Activated CD4-positive, CD25-positive, alpha-beta regulatory T cell treated with anti-CD3 and anti-CD28 coated beads, Interleukin-2, amount 50 U/mL, for 24 hours (primary cell): ENCODE results near the gene CCN2.
A peak's percentile ranks its signal among the peaks of the same experiment; 100 is the strongest.

ENCODE experiments used
- ATAC-seq, 2 donors: fragments of 150-1000 bp; cut with Tn5 transposase; one replicate each; pipeline ENCODE4 v1.10.0; 2021; ENCODE audit warnings: mild to moderate bottlenecking in 1 of 2, moderate library complexity in 1 of 2

Gene CCN2

GRCh38 chr6:131937703-131938631, 13.2 kb downstream of the CCN2 start:
- ATAC-seq = no peak

GRCh38 chr6:131937226-131937625, 13.9 kb downstream of the CCN2 start:
- no peak for ATAC-seq

- no peak for ATAC-seq
Measured at GRCh38 chr6:131936156-131936555, 15.0 kb downstream of the CCN2 start.

- ATAC-seq = no peak
Measured at GRCh38 chr6:131931063-131931750, 20.0 kb downstream of the CCN2 start.

GRCh38 chr6:131929976-131930375, 21.2 kb downstream of the CCN2 start:
- no peak for ATAC-seq

GRCh38 chr6:131929264-131929663, 21.9 kb downstream of the CCN2 start:
- ATAC-seq = no peak

GRCh38 chr6:131924881-131925474, 26.2 kb downstream of the CCN2 start:
- ATAC-seq = no peak

- no peak for ATAC-seq
Measured at GRCh38 chr6:131923356-131923755, 27.8 kb downstream of the CCN2 start.

- no peak for ATAC-seq
Measured at GRCh38 chr6:131920656-131921055, 30.5 kb downstream of the CCN2 start.

GRCh38 chr6:131918650-131919355, 32.4 kb downstream of the CCN2 start:
- ATAC-seq = no peak

- no peak for ATAC-seq
Measured at GRCh38 chr6:131917763-131918649, 33.2 kb downstream of the CCN2 start.

GRCh38 chr6:131917318-131917717, 33.9 kb downstream of the CCN2 start:
- ATAC-seq = no peak

GRCh38 chr6:131916847-131917246, 34.3 kb downstream of the CCN2 start:
- ATAC-seq = no peak

GRCh38 chr6:131916091-131916796, 34.9 kb downstream of the CCN2 start:
- peak in 1 of 2 donors; percentile 17 for ATAC-seq

- peak in 1 of 2 donors; percentile 61 for ATAC-seq
Measured at GRCh38 chr6:131914967-131915751, 36.0 kb downstream of the CCN2 start.

- no peak for ATAC-seq
Measured at GRCh38 chr6:131914234-131914633, 36.9 kb downstream of the CCN2 start.

GRCh38 chr6:131911951-131912350, 39.2 kb downstream of the CCN2 start:
- ATAC-seq = no peak

- no peak for ATAC-seq
Measured at GRCh38 chr6:131910956-131911355, 40.2 kb downstream of the CCN2 start.

GRCh38 chr6:131910219-131910589, 41.0 kb downstream of the CCN2 start:
- ATAC-seq = no peak
